ENCODE results near the gene SYNE1. TPM values are rescaled to one million over a fixed set of nuclear protein-coding genes. Genes with fewer than 3 reads are reported as not detected.
A peak's percentile ranks its signal among the peaks of the same experiment; 100 is the strongest.

Gene SYNE1
- polyA plus RNA-seq, 1 experiment, result 35.7 TPM

GRCh38 chr6:152301021-152301764 is 336.0 kb downstream of the SYNE1 start:
- Histone ChIP-seq H3K27ac (ENCODE audit: low read depth, low read length) (peak overlapping the region; percentile 87), H3K4me3 (ENCODE audit: low read depth, low read length) (peak overlapping the region; percentile 79), H3K27me3 (ENCODE audit: control insufficient read depth, insufficient read depth, low read length) (no peaks in the 10 kb centered on the region), H3K9me3 (ENCODE audit: control insufficient read depth, insufficient read depth, low read length) (no peaks in the 10 kb centered on the region)
- CTCF ChIA-PET, result interaction anchor here (0.8 to 3.1 kb wide), 8 partner anchors 9 to 860 kb away, joined by 3 to 19 read pairs (median 5); no protein-coding TSS in a partner anchor
- POLR2A ChIA-PET, result interaction anchor here (0.6 to 0.9 kb wide), 3 partner anchors 25 to 80 kb away, joined by 3 to 15 read pairs (median 7); no protein-coding TSS in a partner anchor
- peak; percentile 33 for DNase-seq (ENCODE audit: low read depth, low spot score)
- TF ChIP-seq CTCF (IDR thresholded peaks at IDR 0.05; ENCODE audit: low read depth, low read length), result no peak

DNA sequence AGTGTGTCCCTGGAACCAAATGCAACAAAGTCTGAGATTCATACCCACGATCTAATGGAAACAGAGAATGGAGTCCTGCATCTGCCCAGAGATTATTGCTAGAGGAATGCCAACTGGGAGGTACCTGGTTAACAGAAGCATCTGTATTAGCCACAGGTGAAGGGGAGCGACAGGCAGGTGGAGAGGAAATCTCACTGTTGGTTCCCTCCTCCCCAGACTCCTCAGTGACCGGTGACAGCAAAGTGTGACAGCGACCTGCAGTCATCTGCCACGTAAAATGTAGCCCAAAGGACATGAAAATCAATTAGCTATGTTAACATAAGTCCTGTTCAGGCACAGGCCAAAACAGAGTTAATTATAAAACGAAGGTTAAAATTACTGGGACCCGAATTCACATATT is 336.6 kb downstream of the SYNE1 start:
- Histone ChIP-seq H3K27me3 (ENCODE audit: control insufficient read depth, insufficient read depth, low read length) (no peaks in the 10 kb centered on the region), H3K9me3 (ENCODE audit: control insufficient read depth, insufficient read depth, low read length) (no peaks in the 10 kb centered on the region), H3K4me3 (ENCODE audit: low read depth, low read length) (no peak overlapping the region; the same call in 1 of the 2 replicates), H3K27ac (ENCODE audit: low read depth, low read length) (no peak overlapping the region)
- no peak for TF ChIP-seq CTCF (IDR thresholded peaks at IDR 0.05; ENCODE audit: low read depth, low read length)
- ChIA-PET CTCF (interaction anchor here (1.5 to 3.1 kb wide), 3 partner anchors 15 to 56 kb away, joined by 3 to 19 read pairs (median 14); no protein-coding TSS in a partner anchor), POLR2A (no interaction called here)
- no peak for DNase-seq (ENCODE audit: low read depth, low spot score)

- no peak overlapping the region for H3K4me3 ChIP-seq (ENCODE audit: low read depth, low read length)
- H3K9me3 ChIP-seq (ENCODE audit: control insufficient read depth, insufficient read depth, low read length), result no peaks in the 10 kb centered on the region
- ChIA-PET CTCF (interaction anchor here (1.5 kb wide), 2 partner anchors 40 to 58 kb away, joined by 3 to 4 read pairs; no protein-coding TSS in a partner anchor), POLR2A (no interaction called here)
- no peak for DNase-seq (ENCODE audit: low read depth, low spot score)
- no peak overlapping the region for H3K27ac ChIP-seq (ENCODE audit: low read depth, low read length)
- TF ChIP-seq CTCF (IDR thresholded peaks at IDR 0.05; ENCODE audit: low read depth, low read length), result no peak
- no peaks in the 10 kb centered on the region for H3K27me3 ChIP-seq (ENCODE audit: control insufficient read depth, insufficient read depth, low read length)
These were observed 338.1 kb downstream of the SYNE1 start for GRCh38 chr6:152298848-152299735.

- no peak for TF ChIP-seq CTCF (IDR thresholded peaks at IDR 0.05; ENCODE audit: low read depth, low read length)
- no peak for DNase-seq (ENCODE audit: low read depth, low spot score)
- Histone ChIP-seq H3K9me3 (ENCODE audit: control insufficient read depth, insufficient read depth, low read length) (no peaks in the 10 kb centered on the region), H3K27me3 (ENCODE audit: control insufficient read depth, insufficient read depth, low read length) (no peaks in the 10 kb centered on the region), H3K4me3 (ENCODE audit: low read depth, low read length) (no peak overlapping the region), H3K27ac (ENCODE audit: low read depth, low read length) (no peak overlapping the region)
- CTCF ChIA-PET, result interaction anchor here (0.7 to 1.5 kb wide), 4 partner anchors 10 to 41 kb away, joined by 3 to 4 read pairs (median 4); no protein-coding TSS in a partner anchor
- POLR2A ChIA-PET, result no interaction called here
These were observed 339.0 kb downstream of the SYNE1 start for GRCh38 chr6:152298055-152298647.
